ENCODE measurements around the gene LRRC8B. TPM values are rescaled to one million over a fixed set of nuclear protein-coding genes. Genes with fewer than 3 reads are reported as not detected.
"Not testable (repeated sequence)": the region's sequence is repeated elsewhere in the genome, so short reads cannot be mapped to it uniquely, and the experiment has no call there.

Gene LRRC8B
- total RNA-seq, 4 donors from 2014 or later: 27.1 to 48.0 (median 35.1) TPM

- Histone ChIP-seq H3K4me3 (no peak overlapping the region), H3K36me3 (no peaks in the 10 kb centered on the region), H3K4me1 (peaks cover 0 to 39% (median 0%) of the 10 kb centered on the region in 4 donors), H3K9me3 (no peaks in the 10 kb centered on the region), H3K27ac (peak overlapping the region in 2 of 4 donors; percentile 72 to 76), H3K27me3 (no peaks in the 10 kb centered on the region)
- 60 to 63% methylated on average over 1 of the region's 1 CpG for WGBS, 2 donors
- DNase-seq (ENCODE audit: low spot score in 2 of 2): no peak
- TF ChIP-seq POLR2A (IDR thresholded peaks at IDR 0.05) (no peak), EP300 (IDR thresholded peaks at IDR 0.05) (no peak), CTCF (IDR thresholded peaks at IDR 0.05) (no peak)
Measured at GRCh38 chr1:89624314-89624713, 99.7 kb downstream of the LRRC8B start.

DNA sequence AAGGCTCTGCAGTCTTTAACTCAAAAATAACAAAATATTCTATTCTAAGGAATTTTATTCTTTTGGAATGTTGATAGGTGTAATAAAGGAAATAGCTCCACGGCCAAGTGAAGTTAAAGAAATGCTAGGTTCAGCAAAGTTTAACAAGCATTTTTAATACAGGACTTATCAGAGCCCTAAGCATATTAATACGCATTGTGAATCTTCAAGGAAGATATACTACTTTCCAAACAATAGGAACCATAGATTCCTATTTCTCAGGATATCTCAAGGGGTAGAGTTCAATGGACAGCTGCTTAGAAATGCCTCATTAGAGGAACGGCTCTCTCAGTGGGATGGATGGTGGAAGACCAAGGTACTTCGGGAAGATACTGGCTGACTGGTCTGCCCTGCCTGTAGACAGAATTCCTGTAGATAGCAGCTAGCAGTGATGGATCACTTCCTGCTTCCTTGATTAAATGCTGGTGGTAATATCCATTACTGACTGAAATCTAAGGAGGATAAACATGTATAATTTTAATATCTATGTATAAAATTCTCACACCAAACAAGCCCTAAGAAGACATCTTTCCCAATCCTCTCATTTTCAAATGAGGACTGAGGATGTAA lies 100.2 kb downstream of the LRRC8B start:
- TF ChIP-seq POLR2A (IDR thresholded peaks at IDR 0.05) (no peak), EP300 (IDR thresholded peaks at IDR 0.05) (no peak), CTCF (IDR thresholded peaks at IDR 0.05) (no peak)
- Histone ChIP-seq H3K27me3 (no peaks in the 10 kb centered on the region), H3K27ac (peak overlapping the region in 2 of 4 donors; percentile 72 to 76), H3K36me3 (no peaks in the 10 kb centered on the region), H3K4me3 (no peak overlapping the region), H3K4me1 (peaks cover 0 to 42% (median 0%) of the 10 kb centered on the region in 4 donors), H3K9me3 (no peaks in the 10 kb centered on the region)
- WGBS, 2 donors: 62 to 63% methylated on average over 4 of the region's 4 CpGs
- DNase-seq (ENCODE audit: low spot score in 2 of 2): no peak

DNA sequence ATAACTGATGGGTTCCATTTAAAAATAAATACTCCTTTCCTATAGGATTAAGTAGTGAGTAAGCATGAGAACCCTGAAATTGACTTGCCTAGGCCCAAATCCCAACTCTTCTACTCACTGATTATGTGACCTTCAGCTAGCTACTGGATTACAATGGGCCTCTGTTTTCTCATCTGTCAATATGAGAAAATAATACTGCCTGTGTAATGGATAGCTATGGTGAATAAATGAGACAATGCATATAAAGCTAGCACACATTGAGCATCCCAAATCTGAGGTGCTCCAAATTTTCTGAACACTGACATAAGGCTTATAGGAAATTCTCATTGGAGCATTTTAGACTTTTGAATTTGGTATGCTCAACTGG lies 103.0 kb downstream of the LRRC8B start:
- no peaks in the 10 kb centered on the region for H3K27me3 ChIP-seq
- no peak for DNase-seq (ENCODE audit: low spot score in 2 of 2)
- no peaks in the 10 kb centered on the region for H3K9me3 ChIP-seq
- TF ChIP-seq POLR2A (IDR thresholded peaks at IDR 0.05) (no peak), CTCF (IDR thresholded peaks at IDR 0.05) (no peak), EP300 (IDR thresholded peaks at IDR 0.05) (no peak)
- H3K27ac ChIP-seq: peak overlapping the region in 2 of 4 donors; percentile 46 to 51
- H3K4me1 ChIP-seq: peaks cover 0 to 58% (median 3%) of the 10 kb centered on the region in 4 donors
- no peak overlapping the region for H3K4me3 ChIP-seq
- H3K36me3 ChIP-seq: no peaks in the 10 kb centered on the region

- 75 to 82% methylated on average over 2 of the region's 2 CpGs for WGBS, 2 donors
- Histone ChIP-seq H3K27ac (peak overlapping the region in 2 of 4 donors; percentile 46 to 51), H3K27me3 (no peaks in the 10 kb centered on the region), H3K9me3 (no peaks in the 10 kb centered on the region), H3K4me1 (peaks cover 0 to 55% (median 4%) of the 10 kb centered on the region in 4 donors), H3K4me3 (no peak overlapping the region), H3K36me3 (no peaks in the 10 kb centered on the region)
- TF ChIP-seq POLR2A (IDR thresholded peaks at IDR 0.05): no peak
- no peak for TF ChIP-seq EP300 (IDR thresholded peaks at IDR 0.05)
- TF ChIP-seq CTCF (IDR thresholded peaks at IDR 0.05): no peak
- DNase-seq (ENCODE audit: low spot score in 2 of 2): no peak
Measured at GRCh38 chr1:89629146-89629545, 104.5 kb downstream of the LRRC8B start.

DNA sequence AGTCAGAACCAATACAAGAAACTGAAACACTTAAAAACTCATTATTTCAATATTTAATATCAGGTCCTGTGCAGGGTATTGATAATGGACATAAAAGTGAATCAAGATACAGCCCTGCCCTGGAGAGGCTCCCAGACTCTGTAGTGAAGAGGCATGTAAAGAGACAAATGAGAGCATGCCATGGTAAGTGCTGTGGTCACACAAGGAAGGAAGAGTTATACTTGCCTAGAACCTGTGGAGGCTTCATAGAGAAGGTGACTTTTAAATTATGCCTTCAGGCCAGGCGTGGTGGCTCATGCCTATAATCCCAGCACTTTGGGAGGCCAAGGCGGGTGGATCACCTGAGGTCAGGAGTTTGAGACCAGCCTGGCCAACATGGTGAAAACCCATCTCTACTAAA lies 105.0 kb downstream of the LRRC8B start:
- not testable (repeated sequence) for H3K27me3 ChIP-seq; DNase-seq (ENCODE audit: low spot score in 2 of 2); H3K9me3 ChIP-seq; H3K4me3 ChIP-seq; H3K36me3 ChIP-seq
- 98 to 100% methylated on average over 2 of the region's 2 CpGs for WGBS, 2 donors
- H3K4me1 ChIP-seq: peaks cover 0 to 56% (median 6%) of the 10 kb centered on the region in 4 donors
- H3K27ac ChIP-seq: peak overlapping the region in 1 of 4 donors; percentile 3
